Placental epithelial cell (primary cell): ENCODE data around the gene LY6G6D. TPM values are rescaled to one million over a fixed set of nuclear protein-coding genes. Genes with fewer than 3 reads are reported as not detected.

Source experiments
- small RNA-seq: library from RNA; depleted of rRNA; stranded (forward); fragments of <200 nt; gene quantifications from one replicate; pipeline ENCODE3, GENCODE V24; 2012
- total RNA-seq: library from RNA; depleted of rRNA; stranded (reverse); fragments of >200 nt; gene quantifications from 2 replicates; pipeline ENCODE4 v1.2.3, GENCODE V29; 2012

Gene LY6G6D
- total RNA-seq, 1 donor = not detected

Small RNA genes within 50 kb of the gene (small RNA-seq; reads per million reads assigned to genes)
- gene LY6G6D (not detected), gene MIR4646 (0.14 reads per million), gene MSH5-SAPCD1 (not detected), gene RNU6-850P (not detected), gene SAPCD1 (not detected)

Other genes starting within 250 kb of the LY6G6D start
- 1.1 TPM in 1 of 2 replicates, not detected in the other for gene MICB, start 217.2 kb upstream of the LY6G6D start, total RNA-seq
- not detected in 2 replicates for gene MCCD1, start 186.4 kb upstream of the LY6G6D start, total RNA-seq
- gene DDX39B, start 173.3 kb upstream of the LY6G6D start, total RNA-seq = 338 and 413 TPM in 2 replicates
- 0.43 and 1.2 TPM in 2 replicates for gene ATP6V1G2, start 168.7 kb upstream of the LY6G6D start, total RNA-seq
- 37.8 and 46.3 TPM in 2 replicates for gene NFKBIL1, start 167.7 kb upstream of the LY6G6D start, total RNA-seq
- gene LTA, start 143.1 kb upstream of the LY6G6D start, total RNA-seq = not detected in 2 replicates
- gene TNF, start 139.8 kb upstream of the LY6G6D start, total RNA-seq = 1.2 and 1.5 TPM in 2 replicates
- gene LTB, start 132.9 kb upstream of the LY6G6D start, total RNA-seq = not detected in 2 replicates
- gene LST1, start 129.1 kb upstream of the LY6G6D start, total RNA-seq = not detected in 2 replicates
- gene NCR3, start 122.3 kb upstream of the LY6G6D start, total RNA-seq = not detected in 2 replicates
- gene AIF1, start 100.1 kb upstream of the LY6G6D start, total RNA-seq = not detected in 2 replicates
- 56.5 and 78.9 TPM in 2 replicates for gene PRRC2A, start 94.6 kb upstream of the LY6G6D start, total RNA-seq
- 161 and 237 TPM in 2 replicates for gene BAG6, start 62.7 kb upstream of the LY6G6D start, total RNA-seq
- 0.79 and 0.98 TPM in 2 replicates for gene APOM, start 59.5 kb upstream of the LY6G6D start, total RNA-seq
- gene C6orf47, start 54.6 kb upstream of the LY6G6D start, total RNA-seq = 25.3 and 25.9 TPM in 2 replicates
- gene GPANK1, start 50.4 kb upstream of the LY6G6D start, total RNA-seq = 18.0 and 27.1 TPM in 2 replicates
- 185 and 211 TPM in 2 replicates for gene CSNK2B, start 49.3 kb upstream of the LY6G6D start, total RNA-seq
- 4.9 and 5.9 TPM in 2 replicates for gene LY6G5B, start 45.4 kb upstream of the LY6G6D start, total RNA-seq
- not detected in 2 replicates for gene LY6G5C, start 34.3 kb upstream of the LY6G6D start, total RNA-seq
- gene ABHD16A, start 12.0 kb upstream of the LY6G6D start, total RNA-seq = 42.8 and 64.6 TPM in 2 replicates
- not detected in 2 replicates for gene LY6G6F, start 8.5 kb upstream of the LY6G6D start, total RNA-seq
- gene LY6G6C, start 6.4 kb downstream of the LY6G6D start, total RNA-seq = 0.39 and 3.5 TPM in 2 replicates
- gene MPIG6B, start 8.0 kb downstream of the LY6G6D start, total RNA-seq = 0.39 and 0.54 TPM in 2 replicates
- 120 and 147 TPM in 2 replicates for gene DDAH2, start 14.0 kb downstream of the LY6G6D start, total RNA-seq
- 568 and 799 TPM in 2 replicates for gene CLIC1, start 21.2 kb downstream of the LY6G6D start, total RNA-seq
- gene MSH5, start 24.7 kb downstream of the LY6G6D start, total RNA-seq = 7.9 and 8.6 TPM in 2 replicates
- gene SAPCD1, start 47.3 kb downstream of the LY6G6D start, total RNA-seq = 0.79 TPM in 1 of 2 replicates, not detected in the other
- 3.8 and 4.7 TPM in 2 replicates for gene VWA7, start 62.0 kb downstream of the LY6G6D start, total RNA-seq
- 30.2 and 90.0 TPM in 2 replicates for gene VARS1, start 80.4 kb downstream of the LY6G6D start, total RNA-seq
- gene LSM2, start 91.6 kb downstream of the LY6G6D start, total RNA-seq = 20.4 and 36.8 TPM in 2 replicates
- gene HSPA1L, start 99.9 kb downstream of the LY6G6D start, total RNA-seq = 0.11 and 1.6 TPM in 2 replicates
- 65.7 and 80.9 TPM in 2 replicates for gene HSPA1A, start 100.2 kb downstream of the LY6G6D start, total RNA-seq
- 46.0 and 136 TPM in 2 replicates for gene HSPA1B, start 112.4 kb downstream of the LY6G6D start, total RNA-seq
- gene NEU1, start 147.5 kb downstream of the LY6G6D start, total RNA-seq = 53.0 and 62.0 TPM in 2 replicates
- gene SLC44A4, start 163.6 kb downstream of the LY6G6D start, total RNA-seq = 0.11 TPM in 1 of 2 replicates, not detected in the other
- gene EHMT2, start 182.3 kb downstream of the LY6G6D start, total RNA-seq = 47.1 and 61.5 TPM in 2 replicates
- 2.9 and 4.7 TPM in 2 replicates for gene ZBTB12, start 186.7 kb downstream of the LY6G6D start, total RNA-seq
- gene C2, start 212.4 kb downstream of the LY6G6D start, total RNA-seq = 0.22 and 1.6 TPM in 2 replicates
- 0.39 TPM in 1 of 2 replicates, not detected in the other for gene CFB, start 230.7 kb downstream of the LY6G6D start, total RNA-seq
- gene NELFE, start 243.6 kb downstream of the LY6G6D start, total RNA-seq = 82.8 and 105 TPM in 2 replicates
- gene SKIC2, start 243.8 kb downstream of the LY6G6D start, total RNA-seq = 63.2 and 74.0 TPM in 2 replicates